ENCODE results near the gene SUV39H1. TPM values are rescaled to one million over a fixed set of nuclear protein-coding genes. Genes with fewer than 3 reads are reported as not detected.

Gene SUV39H1
- total RNA-seq, 1 donor from 2014 or later: 4.9 TPM

DNA sequence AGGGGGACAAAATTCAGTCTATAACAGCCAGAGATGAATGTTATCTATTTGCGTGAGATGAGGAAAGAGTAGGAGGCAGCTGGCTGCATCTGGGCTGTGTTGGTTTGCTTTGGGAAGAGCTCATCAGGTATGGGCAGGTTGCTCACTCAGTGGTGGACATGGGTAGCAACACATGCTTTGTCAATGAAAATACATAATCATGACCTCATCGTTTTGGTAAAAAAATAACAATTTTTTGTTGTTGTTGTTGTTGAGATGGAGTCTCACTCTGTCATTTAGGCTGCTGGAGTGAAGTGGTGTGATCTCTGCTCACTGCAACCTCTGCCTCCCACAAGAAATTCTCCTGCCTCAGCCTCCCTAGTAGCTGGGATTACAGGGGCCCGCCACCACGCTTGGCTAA is 48.7 kb downstream of the SUV39H1 start:
- no peak for DNase-seq (ENCODE audit: low read depth)
- Mint-ChIP-seq H3K4me3 (ENCODE audit: unreplicated experiment) (no peak overlapping the region), H3K27me3 (ENCODE audit: low read depth, unreplicated experiment) (no peaks in the 10 kb centered on the region), H3K36me3 (ENCODE audit: low read depth, unreplicated experiment) (no peaks in the 10 kb centered on the region), H3K4me1 (ENCODE audit: low read depth, unreplicated experiment) (no peaks in the 10 kb centered on the region), H3K9me3 (ENCODE audit: unreplicated experiment) (no peaks in the 10 kb centered on the region), H3K27ac (ENCODE audit: unreplicated experiment) (no peak overlapping the region)
- peak; percentile 78 for FAIRE-seq
- Histone ChIP-seq H3K9me3 (ENCODE audit: insufficient read depth, low read depth, low read length) (no peaks in the 10 kb centered on the region), H4K20me1 (ENCODE audit: insufficient read depth, low read length) (no peaks in the 10 kb centered on the region), H3K36me3 (ENCODE audit: insufficient read depth, low read length) (no peaks in the 10 kb centered on the region), H3K27ac (ENCODE audit: low read depth, low read length) (no peak overlapping the region), H3K27me3 (ENCODE audit: insufficient read depth, low read length) (no peaks in the 10 kb centered on the region), H3K9ac (ENCODE audit: low read length) (no peak overlapping the region), H3K79me2 (ENCODE audit: insufficient read depth, low read length) (no peaks in the 10 kb centered on the region), H3K4me3 (ENCODE audit: insufficient read depth, low read depth, low read length) (no peak overlapping the region), H2AFZ (ENCODE audit: low read depth, low read length) (no peak overlapping the region), H3K4me1 (ENCODE audit: insufficient read depth, low read length) (no peaks in the 10 kb centered on the region), H3K4me2 (ENCODE audit: low read length) (no peak overlapping the region)
- TF ChIP-seq CTCF (IDR thresholded peaks at IDR 0.05; ENCODE audit: insufficient read depth, low read depth, low read length): no peak
- TF ChIP-seq EZH2 (IDR thresholded peaks at IDR 0.05; ENCODE audit: insufficient read depth, low read length): no peak

- no peak overlapping the region for H3K4me3 ChIP-seq (ENCODE audit: insufficient read depth, low read depth, low read length)
- no peak overlapping the region for H3K4me3 Mint-ChIP-seq (ENCODE audit: unreplicated experiment)
- H3K4me1 ChIP-seq (ENCODE audit: insufficient read depth, low read length): no peaks in the 10 kb centered on the region
- H3K27ac Mint-ChIP-seq (ENCODE audit: unreplicated experiment): no peak overlapping the region
- no peaks in the 10 kb centered on the region for H3K36me3 Mint-ChIP-seq (ENCODE audit: low read depth, unreplicated experiment)
- H3K9ac ChIP-seq (ENCODE audit: low read length): no peak overlapping the region
- no peak for DNase-seq (ENCODE audit: low read depth)
- H3K27ac ChIP-seq (ENCODE audit: low read depth, low read length): no peak overlapping the region
- H4K20me1 ChIP-seq (ENCODE audit: insufficient read depth, low read length): no peaks in the 10 kb centered on the region
- H3K9me3 ChIP-seq (ENCODE audit: insufficient read depth, low read depth, low read length): no peaks in the 10 kb centered on the region
- H3K27me3 ChIP-seq (ENCODE audit: insufficient read depth, low read length): no peaks in the 10 kb centered on the region
- no peak for TF ChIP-seq CTCF (IDR thresholded peaks at IDR 0.05; ENCODE audit: insufficient read depth, low read depth, low read length)
- no peak for TF ChIP-seq EZH2 (IDR thresholded peaks at IDR 0.05; ENCODE audit: insufficient read depth, low read length)
- no peaks in the 10 kb centered on the region for H3K36me3 ChIP-seq (ENCODE audit: insufficient read depth, low read length)
- H3K4me2 ChIP-seq (ENCODE audit: low read length): no peak overlapping the region
- H3K27me3 Mint-ChIP-seq (ENCODE audit: low read depth, unreplicated experiment): no peaks in the 10 kb centered on the region
- no peaks in the 10 kb centered on the region for H3K9me3 Mint-ChIP-seq (ENCODE audit: unreplicated experiment)
- H2AFZ ChIP-seq (ENCODE audit: low read depth, low read length): no peak overlapping the region
- H3K4me1 Mint-ChIP-seq (ENCODE audit: low read depth, unreplicated experiment): no peaks in the 10 kb centered on the region
- no peak for FAIRE-seq
- no peaks in the 10 kb centered on the region for H3K79me2 ChIP-seq (ENCODE audit: insufficient read depth, low read length)
These were observed 51.0 kb downstream of the SUV39H1 start for GRCh38 chrX:48747415-48748016.

- TF ChIP-seq CTCF (IDR thresholded peaks at IDR 0.05; ENCODE audit: insufficient read depth, low read depth, low read length): no peak
- no peak for TF ChIP-seq EZH2 (IDR thresholded peaks at IDR 0.05; ENCODE audit: insufficient read depth, low read length)
- H3K9me3 Mint-ChIP-seq (ENCODE audit: unreplicated experiment): no peaks in the 10 kb centered on the region
These were observed 52.6 kb downstream of the SUV39H1 start for GRCh38 chrX:48749182-48749581.

More at GRCh38 chrX:48749182-48749581, 52.6 kb downstream of the SUV39H1 start:
- no peaks in the 10 kb centered on the region for H3K27me3 ChIP-seq (ENCODE audit: insufficient read depth, low read length)
- H3K79me2 ChIP-seq (ENCODE audit: insufficient read depth, low read length): no peaks in the 10 kb centered on the region
- no peak overlapping the region for H3K27ac ChIP-seq (ENCODE audit: low read depth, low read length)
- no peak overlapping the region for H3K27ac Mint-ChIP-seq (ENCODE audit: unreplicated experiment)
- H3K36me3 Mint-ChIP-seq (ENCODE audit: low read depth, unreplicated experiment): no peaks in the 10 kb centered on the region
- no peaks in the 10 kb centered on the region for H4K20me1 ChIP-seq (ENCODE audit: insufficient read depth, low read length)
- peaks cover 2% of the 10 kb centered on the region for H3K4me1 Mint-ChIP-seq (ENCODE audit: low read depth, unreplicated experiment)
- H3K9me3 ChIP-seq (ENCODE audit: insufficient read depth, low read depth, low read length): no peaks in the 10 kb centered on the region
- H3K4me2 ChIP-seq (ENCODE audit: low read length): no peak overlapping the region
- DNase-seq (ENCODE audit: low read depth): no peak
- H3K4me3 Mint-ChIP-seq (ENCODE audit: unreplicated experiment): no peak overlapping the region
- H3K4me3 ChIP-seq (ENCODE audit: insufficient read depth, low read depth, low read length): no peak overlapping the region
- no peaks in the 10 kb centered on the region for H3K27me3 Mint-ChIP-seq (ENCODE audit: low read depth, unreplicated experiment)
- no peak overlapping the region for H3K9ac ChIP-seq (ENCODE audit: low read length)
- no peaks in the 10 kb centered on the region for H3K4me1 ChIP-seq (ENCODE audit: insufficient read depth, low read length)
- no peaks in the 10 kb centered on the region for H3K36me3 ChIP-seq (ENCODE audit: insufficient read depth, low read length)
- H2AFZ ChIP-seq (ENCODE audit: low read depth, low read length): no peak overlapping the region
- FAIRE-seq: no peak
